ENCODE data around the gene AP2B1. TPM values are rescaled to one million over a fixed set of nuclear protein-coding genes. Genes with fewer than 3 reads are reported as not detected.

The AP2B1 gene
- total and polyA plus RNA-seq, 9 of the 15 experiments (the other 6 are each of a cell fraction or from before 2014, with no cell fraction given) = 60.1 to 287 (median 105) TPM

DNA sequence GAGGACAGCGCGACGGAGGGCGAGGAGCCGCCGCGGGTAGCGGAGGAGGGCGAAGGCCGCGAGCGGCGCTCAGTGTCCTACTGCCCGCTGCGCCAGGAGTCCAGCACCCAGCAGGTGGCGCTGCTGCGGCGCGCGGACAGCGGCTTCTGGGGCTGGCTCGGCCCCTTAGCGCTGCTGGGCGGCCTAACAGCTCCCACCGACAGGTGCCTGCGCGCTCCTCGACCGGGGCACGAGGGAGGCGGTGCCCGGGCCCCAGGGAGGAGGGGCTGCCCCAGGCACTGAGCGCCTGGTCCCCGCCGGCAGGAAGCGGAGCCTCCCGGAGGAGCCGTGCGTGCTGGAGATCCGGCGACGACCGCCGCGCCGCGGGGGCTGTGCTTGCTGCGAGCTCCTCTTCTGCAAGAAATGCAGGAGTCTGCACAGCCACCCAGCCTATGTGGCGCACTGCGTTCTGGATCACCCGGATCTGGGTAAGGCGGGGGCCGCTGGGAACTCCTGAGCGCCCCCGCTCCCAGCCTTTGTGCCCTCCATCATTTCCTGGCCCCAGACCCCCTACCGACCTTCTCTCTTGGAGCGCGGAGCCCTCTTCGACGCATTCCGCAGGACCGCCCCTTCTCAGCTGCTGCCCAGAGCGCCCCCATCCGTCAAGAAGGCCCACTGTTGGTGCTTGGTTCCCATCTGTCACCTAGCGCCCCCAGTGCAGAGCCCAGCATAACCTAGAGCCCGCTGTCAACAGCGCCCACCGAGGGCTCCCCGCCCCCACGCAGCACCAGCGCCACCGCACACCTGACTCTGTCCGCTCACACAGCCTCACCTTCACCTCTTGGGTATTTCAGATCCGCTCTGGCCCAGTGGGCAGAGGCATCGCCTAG, 177.2 kb downstream of the AP2B1 start (continued):
- TF ChIP-seq, protein P1, sequence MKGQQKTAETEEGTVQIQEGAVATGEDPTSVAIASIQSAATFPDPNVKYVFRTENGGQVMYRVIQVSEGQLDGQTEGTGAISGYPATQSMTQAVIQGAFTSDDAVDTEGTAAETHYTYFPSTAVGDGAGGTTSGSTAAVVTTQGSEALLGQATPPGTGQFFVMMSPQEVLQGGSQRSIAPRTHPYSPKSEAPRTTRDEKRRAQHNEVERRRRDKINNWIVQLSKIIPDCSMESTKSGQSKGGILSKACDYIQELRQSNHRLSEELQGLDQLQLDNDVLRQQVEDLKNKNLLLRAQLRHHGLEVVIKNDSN (CRISPR knock-in tag; IDR thresholded peaks at IDR 0.05) = no peak
- TF ChIP-seq SMARCA4 (IDR thresholded peaks at IDR 0.05) = no peak
- TF ChIP-seq ZNF133 (CRISPR knock-in tag; IDR thresholded peaks at IDR 0.05) = no peak
- TF ChIP-seq SREBF1 (IDR thresholded peaks at IDR 0.05; ENCODE audit: borderline replicate concordance, low read depth, low read length) = no peak
- no peak for TF ChIP-seq XRCC3 (IDR thresholded peaks at IDR 0.05)
- TF ChIP-seq LARP7 (IDR thresholded peaks at IDR 0.05) = no peak
- TF ChIP-seq ZNF561 (CRISPR knock-in tag; conservative IDR thresholded peaks at IDR 0.05) = no peak
- TF ChIP-seq SMAD1 (IDR thresholded peaks at IDR 0.05; ENCODE audit: low read depth, low read length, partially characterized antibody) = no peak
- TF ChIP-seq, protein P2, sequence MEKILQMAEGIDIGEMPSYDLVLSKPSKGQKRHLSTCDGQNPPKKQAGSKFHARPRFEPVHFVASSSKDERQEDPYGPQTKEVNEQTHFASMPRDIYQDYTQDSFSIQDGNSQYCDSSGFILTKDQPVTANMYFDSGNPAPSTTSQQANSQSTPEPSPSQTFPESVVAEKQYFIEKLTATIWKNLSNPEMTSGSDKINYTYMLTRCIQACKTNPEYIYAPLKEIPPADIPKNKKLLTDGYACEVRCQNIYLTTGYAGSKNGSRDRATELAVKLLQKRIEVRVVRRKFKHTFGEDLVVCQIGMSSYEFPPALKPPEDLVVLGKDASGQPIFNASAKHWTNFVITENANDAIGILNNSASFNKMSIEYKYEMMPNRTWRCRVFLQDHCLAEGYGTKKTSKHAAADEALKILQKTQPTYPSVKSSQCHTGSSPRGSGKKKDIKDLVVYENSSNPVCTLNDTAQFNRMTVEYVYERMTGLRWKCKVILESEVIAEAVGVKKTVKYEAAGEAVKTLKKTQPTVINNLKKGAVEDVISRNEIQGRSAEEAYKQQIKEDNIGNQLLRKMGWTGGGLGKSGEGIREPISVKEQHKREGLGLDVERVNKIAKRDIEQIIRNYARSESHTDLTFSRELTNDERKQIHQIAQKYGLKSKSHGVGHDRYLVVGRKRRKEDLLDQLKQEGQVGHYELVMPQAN (IDR thresholded peaks at IDR 0.05; ENCODE audit: borderline replicate concordance) = no peak
- TF ChIP-seq BRD4 (IDR thresholded peaks at IDR 0.05) = no peak
- TF ChIP-seq SP2 (IDR thresholded peaks at IDR 0.05; ENCODE audit: extremely low read depth, low read depth, low read length, poor library complexity, severe bottlenecking) = no peak
- peak; percentile 61 for TF ChIP-seq FIP1L1 (IDR thresholded peaks at IDR 0.05; ENCODE audit: low read depth, low read length, poor library complexity, severe bottlenecking)
- TF ChIP-seq SMARCA5 (IDR thresholded peaks at IDR 0.05) = no peak
- no peak for TF ChIP-seq FOXA1 (IDR thresholded peaks at IDR 0.05; ENCODE audit: borderline replicate concordance)
- 0 out of 2 replicates have a peak, but pooled peaks have one; percentile 31 for TF ChIP-seq FOXP1 (CRISPR knock-in tag; IDR thresholded peaks at IDR 0.05)
- TF ChIP-seq HEY1 (CRISPR knock-in tag; IDR thresholded peaks at IDR 0.05; ENCODE audit: borderline replicate concordance) = no peak
- no peak for TF ChIP-seq MCM2 (IDR thresholded peaks at IDR 0.05; ENCODE audit: low read depth)
- TF ChIP-seq FOXJ2 (tag; IDR thresholded peaks at IDR 0.05) = no peak
- no peak for TF ChIP-seq DMBX1 (CRISPR knock-in tag; IDR thresholded peaks at IDR 0.05; ENCODE audit: borderline replicate concordance)
- TF ChIP-seq HNRNPH1 (optimal IDR thresholded peaks at IDR 0.05; ENCODE audit: low read depth, low read length) = no peak
- TF ChIP-seq CREB3 (tag; conservative IDR thresholded peaks at IDR 0.05; ENCODE audit: low read depth) = no peak
- no peak for TF ChIP-seq ZNF75A (CRISPR knock-in tag; IDR thresholded peaks at IDR 0.05)

Measured in K562 (cell line).